ENCODE data around the gene NCOA5.

Gene NCOA5

GRCh38 chr20:46062151-46062550 lies 27.6 kb downstream of the NCOA5 start:
- no peak for DNase-seq (ENCODE audit: low read depth)

- no peak for DNase-seq (ENCODE audit: low read depth)
These were observed 28.8 kb downstream of the NCOA5 start for GRCh38 chr20:46060975-46061374.

GRCh38 chr20:46060301-46060881 lies 29.4 kb downstream of the NCOA5 start:
- no peak for DNase-seq (ENCODE audit: low read depth)

- no peak for DNase-seq (ENCODE audit: low read depth)
These were observed 31.0 kb downstream of the NCOA5 start for GRCh38 chr20:46058599-46059281.

- DNase-seq (ENCODE audit: low read depth) = no peak
These were observed 31.7 kb downstream of the NCOA5 start for GRCh38 chr20:46057856-46058598.

- DNase-seq (ENCODE audit: low read depth) = no peak
These were observed 32.5 kb downstream of the NCOA5 start for GRCh38 chr20:46056970-46057855.

GRCh38 chr20:46056027-46056833 lies 33.5 kb downstream of the NCOA5 start:
- DNase-seq (ENCODE audit: low read depth) = no peak

GRCh38 chr20:46055269-46055668 lies 34.5 kb downstream of the NCOA5 start:
- DNase-seq (ENCODE audit: low read depth) = no peak

GRCh38 chr20:46054606-46055005 lies 35.2 kb downstream of the NCOA5 start:
- no peak for DNase-seq (ENCODE audit: low read depth)

GRCh38 chr20:46053416-46053815 lies 36.3 kb downstream of the NCOA5 start:
- DNase-seq (ENCODE audit: low read depth) = no peak

- no peak for DNase-seq (ENCODE audit: low read depth)
These were observed 38.0 kb downstream of the NCOA5 start for GRCh38 chr20:46051556-46052308.

- DNase-seq (ENCODE audit: low read depth) = no peak
These were observed 38.9 kb downstream of the NCOA5 start for GRCh38 chr20:46050885-46051284.

- no peak for DNase-seq (ENCODE audit: low read depth)
These were observed 39.3 kb downstream of the NCOA5 start for GRCh38 chr20:46050444-46050843.

GRCh38 chr20:46049815-46050214 lies 39.9 kb downstream of the NCOA5 start:
- no peak for DNase-seq (ENCODE audit: low read depth)

GRCh38 chr20:46049190-46049589 lies 40.6 kb downstream of the NCOA5 start:
- no peak for DNase-seq (ENCODE audit: low read depth)

GRCh38 chr20:46047821-46048220 lies 41.9 kb downstream of the NCOA5 start:
- DNase-seq (ENCODE audit: low read depth) = no peak

GRCh38 chr20:46046588-46047310 lies 43.0 kb downstream of the NCOA5 start:
- no peak for DNase-seq (ENCODE audit: low read depth)

- no peak for DNase-seq (ENCODE audit: low read depth)
These were observed 44.9 kb downstream of the NCOA5 start for GRCh38 chr20:46044896-46045295.

- no peak for DNase-seq (ENCODE audit: low read depth)
These were observed 46.2 kb downstream of the NCOA5 start for GRCh38 chr20:46043556-46043955.
